NAMALWA (cell line): Measurements from ENCODE around the gene SREBF2.
"Not testable (repeated sequence)": the region's sequence is repeated elsewhere in the genome, so short reads cannot be mapped to it uniquely, and the experiment has no call there.

Experiments
- DNase-seq: peaks from one replicate; pipeline ENCODE4 v3.0.0-alpha.2; 2015; ENCODE audit warnings: low spot score

Gene SREBF2

GRCh38 chr22:41947424-41948080 lies 114.6 kb downstream of the SREBF2 start:
- no peak for DNase-seq

GRCh38 chr22:41948142-41948541 lies 115.2 kb downstream of the SREBF2 start:
- no peak for DNase-seq

- not testable (repeated sequence) for DNase-seq
Measured at GRCh38 chr22:41948928-41949296, 116.0 kb downstream of the SREBF2 start.

GRCh38 chr22:41949297-41949965 lies 116.5 kb downstream of the SREBF2 start:
- DNase-seq = no peak

GRCh38 chr22:41951898-41952474 lies 119.1 kb downstream of the SREBF2 start, which contains the start of gene SMIM45:
SMIM45 (plus strand) TSS chr22:41952150.
- DNase-seq = peak; percentile 91

GRCh38 chr22:41952713-41953112 lies 119.8 kb downstream of the SREBF2 start:
- no peak for DNase-seq
